Pulmonary artery endothelial cell (primary cell): Measurements from ENCODE around the gene RBFA. TPM values are rescaled to one million over a fixed set of nuclear protein-coding genes. Genes with fewer than 3 reads are reported as not detected.
"Not testable (repeated sequence)": the region's sequence is repeated elsewhere in the genome, so short reads cannot be mapped to it uniquely, and the experiment has no call there.

Experiments
- DNase-seq: peaks from one replicate; pipeline ENCODE4 v3.0.0-alpha.2; 2011; ENCODE audit warnings: low read depth, low spot score
- total RNA-seq: library from RNA; depleted of rRNA; stranded (reverse); fragments of >200 nt; gene quantifications from 2 replicates; pipeline ENCODE4 v1.2.3, GENCODE V29; 2014

Gene RBFA
- total RNA-seq, 1 donor from 2014 or later: 48.2 TPM

- DNase-seq: not testable (repeated sequence)
These were observed 6.5 kb upstream of the RBFA start for GRCh38 chr18:80027719-80028118.

GRCh38 chr18:80029690-80030089 is 4.5 kb upstream of the RBFA start:
- DNase-seq: no peak

- DNase-seq: no peak
These were observed 810 bp upstream of the RBFA start for GRCh38 chr18:80033181-80034067.

GRCh38 chr18:80034852-80035406 is 695 bp downstream of the RBFA start:
- no peak for DNase-seq

- DNase-seq: no peak
These were observed 1.8 kb downstream of the RBFA start for GRCh38 chr18:80035997-80036396.

GRCh38 chr18:80037300-80037699 is 3.1 kb downstream of the RBFA start:
- DNase-seq: no peak

GRCh38 chr18:80037869-80038630 is 3.8 kb downstream of the RBFA start:
- DNase-seq: no peak

- DNase-seq: no peak
These were observed 6.3 kb downstream of the RBFA start for GRCh38 chr18:80040515-80040914.

- no peak for DNase-seq
These were observed 7.2 kb downstream of the RBFA start for GRCh38 chr18:80041424-80041823.

- DNase-seq: no peak
These were observed 8.6 kb downstream of the RBFA start for GRCh38 chr18:80042785-80043184.

- DNase-seq: no peak
These were observed 9.8 kb downstream of the RBFA start for GRCh38 chr18:80044072-80044471.

- no peak for DNase-seq
These were observed 11.8 kb downstream of the RBFA start for GRCh38 chr18:80046011-80046410.

GRCh38 chr18:80046431-80046830 is 12.2 kb downstream of the RBFA start:
- DNase-seq: no peak

GRCh38 chr18:80046961-80047541 is 12.8 kb downstream of the RBFA start:
- no peak for DNase-seq

GRCh38 chr18:80050797-80051196 is 16.6 kb downstream of the RBFA start:
- DNase-seq: no peak

GRCh38 chr18:80056095-80056494 is 21.9 kb downstream of the RBFA start:
- no peak for DNase-seq

GRCh38 chr18:80059945-80060344 is 25.7 kb downstream of the RBFA start:
- DNase-seq: no peak

- no peak for DNase-seq
These were observed 31.5 kb downstream of the RBFA start for GRCh38 chr18:80065705-80066104.

- no peak for DNase-seq
These were observed 33.1 kb downstream of the RBFA start for GRCh38 chr18:80067321-80067720.

- no peak for DNase-seq
These were observed 33.7 kb downstream of the RBFA start for GRCh38 chr18:80067897-80068296.

GRCh38 chr18:80068571-80069272 is 34.5 kb downstream of the RBFA start:
- DNase-seq: no peak
